SW480 (cell line): Measurements from ENCODE around the gene FTH1.
"Not testable (repeated sequence)": the region's sequence is repeated elsewhere in the genome, so short reads cannot be mapped to it uniquely, and the experiment has no call there.

Experiments
- DNase-seq: peaks from one replicate; pipeline ENCODE4 v3.0.0-alpha.2; 2016; ENCODE audit warnings: low spot score

The FTH1 gene

DNA sequence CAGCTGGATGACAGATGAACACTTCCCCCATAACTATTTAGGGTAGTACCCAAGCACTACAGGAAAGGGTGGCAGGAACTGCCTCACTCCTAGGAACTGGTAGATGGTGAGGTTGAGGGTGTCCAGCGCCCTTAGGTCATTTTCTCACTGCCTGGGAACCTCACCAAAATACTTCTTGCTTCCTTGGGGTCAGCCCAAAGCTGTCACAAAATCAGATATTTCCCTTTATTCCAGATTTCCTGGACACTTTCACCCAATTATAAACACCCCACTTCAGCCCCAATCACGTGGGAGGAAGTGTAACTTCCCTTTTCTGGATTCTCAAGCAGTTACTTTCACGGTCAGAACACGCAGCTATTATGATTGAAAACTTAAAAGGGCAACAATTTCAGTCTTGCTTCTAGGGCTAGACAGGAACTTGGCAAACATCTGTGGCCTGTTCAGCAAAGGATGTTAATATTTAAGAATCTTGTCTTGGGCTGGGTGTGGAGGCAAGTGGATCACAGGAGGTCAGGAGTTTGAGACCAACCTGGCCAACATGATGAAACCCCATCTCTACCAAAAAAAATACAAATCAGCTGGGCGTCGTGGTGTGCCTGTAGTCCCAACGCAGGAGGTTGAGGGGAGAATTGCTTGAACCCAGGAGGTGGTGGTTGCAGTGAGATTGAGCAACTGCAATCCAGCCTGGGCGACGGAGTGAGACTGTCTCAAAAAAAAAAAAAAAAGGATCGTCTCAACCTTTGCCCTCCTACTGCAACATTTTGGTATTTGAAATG lies 4.0 kb downstream of the FTH1 start:
- DNase-seq = peak; percentile 43

DNA sequence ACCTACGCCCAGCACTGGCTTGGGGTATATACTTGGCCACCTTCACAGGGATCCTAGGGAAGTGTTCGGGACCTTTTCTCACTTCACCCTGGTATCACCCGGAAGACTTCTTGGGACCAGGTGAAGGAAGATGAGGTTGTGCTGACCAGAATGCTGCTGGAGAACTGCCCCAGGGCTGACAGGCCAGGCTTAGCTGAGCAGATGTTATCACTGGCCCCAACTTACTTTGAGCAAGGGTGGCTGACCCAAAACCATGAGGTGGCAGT lies 4.5 kb downstream of the FTH1 start:
- peak; percentile 54 for DNase-seq

DNA sequence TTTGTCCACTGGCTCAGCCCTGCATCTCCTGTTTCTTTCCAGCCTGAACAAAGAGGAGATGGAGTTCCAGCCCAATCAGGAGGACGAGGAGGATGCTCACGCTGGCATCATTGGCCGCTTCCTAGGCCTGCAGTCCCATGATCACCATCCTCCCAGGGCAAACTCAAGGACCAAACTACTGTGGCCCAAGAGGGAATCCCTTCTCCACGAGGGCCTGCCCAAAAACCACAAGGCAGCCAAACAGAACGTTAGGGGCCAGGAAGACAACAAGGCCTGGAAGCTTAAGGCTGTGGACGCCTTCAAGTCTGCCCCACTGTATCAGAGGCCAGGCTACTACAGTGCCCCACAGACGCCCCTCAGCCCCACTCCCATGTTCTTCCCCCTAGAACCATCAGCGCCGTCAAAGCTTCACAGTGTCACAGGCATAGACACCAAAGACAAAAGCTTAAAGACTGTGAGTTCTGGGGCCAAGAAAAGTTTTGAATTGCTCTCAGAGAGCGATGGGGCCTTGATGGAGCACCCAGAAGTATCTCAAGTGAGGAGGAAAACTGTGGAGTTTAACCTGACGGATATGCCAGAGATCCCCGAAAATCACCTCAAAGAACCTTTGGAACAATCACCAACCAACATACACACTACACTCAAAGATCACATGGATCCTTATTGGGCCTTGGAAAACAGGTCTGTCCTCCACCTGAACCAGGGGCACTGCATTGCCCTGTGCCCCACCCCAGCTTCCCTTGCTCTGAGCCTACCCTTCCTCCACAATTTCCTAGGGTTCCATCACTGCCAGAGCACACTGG lies 5.0 kb downstream of the FTH1 start:
- peak; percentile 38 for DNase-seq

DNA sequence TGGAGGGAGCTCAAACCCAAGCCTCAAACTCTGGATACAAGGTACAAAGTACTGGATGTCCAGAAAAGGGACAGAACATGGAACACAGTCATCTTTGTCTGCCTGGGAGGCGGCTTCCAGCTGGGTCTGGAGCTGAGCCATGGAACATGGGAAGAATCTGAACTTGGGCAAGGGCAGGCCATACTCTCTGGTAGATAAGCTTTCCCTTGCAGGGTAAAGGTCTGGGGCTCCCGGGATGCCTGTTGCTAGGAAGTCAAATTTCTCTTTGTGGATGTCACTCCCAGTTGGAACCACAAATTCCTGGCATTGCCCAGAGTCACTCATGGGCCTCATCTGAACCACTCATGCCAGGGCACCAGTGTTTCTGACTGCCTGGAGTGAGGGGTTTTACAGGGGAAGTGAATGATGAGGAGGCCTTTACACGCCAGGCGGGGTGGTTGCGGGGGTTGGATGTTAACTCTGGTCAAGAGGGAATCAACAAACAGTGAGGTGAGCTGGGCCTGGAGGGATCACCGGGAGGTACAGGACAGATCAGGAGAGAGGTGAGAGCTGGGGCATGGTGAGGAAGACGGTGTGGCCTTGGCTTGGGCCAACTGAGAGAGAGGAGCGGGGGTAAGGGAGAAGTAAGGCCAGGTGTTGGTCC lies 5.7 kb downstream of the FTH1 start:
- peak; percentile 83 for DNase-seq

DNA sequence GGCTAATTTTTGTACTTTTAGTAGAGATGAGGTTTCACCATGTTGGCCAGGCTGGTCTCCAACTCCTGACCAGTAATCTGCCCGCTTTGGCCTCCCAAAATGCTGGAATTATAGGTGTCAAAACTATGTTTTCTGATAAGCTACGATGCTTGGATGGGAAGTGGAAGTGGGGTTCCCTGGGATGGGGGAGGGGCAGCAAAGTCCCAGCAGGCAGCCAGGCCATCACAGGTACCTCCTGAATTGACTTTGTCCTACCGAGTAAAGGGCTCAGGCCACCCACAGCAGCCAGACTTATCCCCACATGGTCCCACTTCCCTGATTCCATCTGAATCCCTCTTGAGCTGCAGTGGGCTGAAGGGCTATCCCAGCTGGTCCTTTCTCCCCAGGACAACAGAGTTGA lies 6.9 kb downstream of the FTH1 start:
- DNase-seq = no peak

DNA sequence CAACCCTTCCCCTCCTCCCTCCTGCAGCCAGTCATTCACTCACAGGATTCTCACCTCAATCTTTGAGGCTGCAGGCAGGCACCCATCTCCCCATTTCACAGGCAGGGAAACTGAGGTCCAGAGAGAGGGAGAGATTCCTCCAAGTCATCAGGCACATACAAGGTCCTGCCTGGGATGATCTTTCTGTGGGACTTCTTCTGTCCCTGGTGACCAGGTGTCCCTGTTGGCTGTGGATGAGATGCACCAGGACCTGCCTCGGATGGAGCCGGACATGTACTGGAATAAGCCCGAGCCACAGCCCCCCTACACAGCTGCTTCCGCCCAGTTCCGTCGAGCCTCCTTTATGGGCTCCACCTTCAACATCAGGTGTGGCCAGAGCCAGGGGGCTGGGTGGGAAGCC lies 7.8 kb downstream of the FTH1 start:
- no peak for DNase-seq

DNA sequence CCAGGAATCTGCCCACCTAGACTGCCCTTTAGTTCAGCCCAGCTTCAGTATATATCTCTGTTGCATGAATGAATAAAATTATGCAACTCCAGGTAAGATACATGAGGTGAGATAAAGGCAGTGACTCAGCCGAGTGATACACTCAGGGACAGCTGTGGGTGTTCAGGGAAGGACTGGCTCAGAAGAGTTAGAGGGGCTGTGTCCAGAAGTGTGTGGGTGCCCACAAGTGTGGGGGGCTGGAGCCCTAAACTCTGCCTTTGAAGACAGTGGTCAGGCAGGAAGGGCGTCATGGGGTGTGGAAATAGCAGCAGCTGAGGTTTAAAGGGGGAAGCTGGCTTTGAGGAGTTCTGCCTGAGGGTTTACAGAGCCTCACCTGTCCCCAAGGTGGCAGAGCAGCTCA lies 8.3 kb downstream of the FTH1 start:
- DNase-seq = peak; percentile 92

DNA sequence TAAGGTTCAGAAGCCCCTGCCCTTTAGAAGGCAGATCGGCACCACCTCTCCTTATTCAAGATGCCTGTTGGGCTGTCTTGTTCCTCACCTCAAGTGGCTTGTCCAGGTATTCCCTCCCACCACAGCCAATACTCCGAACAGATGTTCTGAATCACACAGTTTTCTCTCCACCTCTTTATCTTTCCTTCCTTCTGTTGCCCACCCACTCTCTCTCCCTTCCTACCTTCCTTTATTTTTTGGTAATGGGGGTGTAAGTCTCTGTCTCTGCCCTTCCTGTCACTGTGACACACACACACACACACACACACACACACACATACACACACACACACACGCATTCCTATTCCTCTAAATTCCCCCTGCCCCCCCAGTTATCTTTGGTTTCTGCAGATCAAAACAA lies 8.8 kb downstream of the FTH1 start:
- peak; percentile 27 for DNase-seq

DNA sequence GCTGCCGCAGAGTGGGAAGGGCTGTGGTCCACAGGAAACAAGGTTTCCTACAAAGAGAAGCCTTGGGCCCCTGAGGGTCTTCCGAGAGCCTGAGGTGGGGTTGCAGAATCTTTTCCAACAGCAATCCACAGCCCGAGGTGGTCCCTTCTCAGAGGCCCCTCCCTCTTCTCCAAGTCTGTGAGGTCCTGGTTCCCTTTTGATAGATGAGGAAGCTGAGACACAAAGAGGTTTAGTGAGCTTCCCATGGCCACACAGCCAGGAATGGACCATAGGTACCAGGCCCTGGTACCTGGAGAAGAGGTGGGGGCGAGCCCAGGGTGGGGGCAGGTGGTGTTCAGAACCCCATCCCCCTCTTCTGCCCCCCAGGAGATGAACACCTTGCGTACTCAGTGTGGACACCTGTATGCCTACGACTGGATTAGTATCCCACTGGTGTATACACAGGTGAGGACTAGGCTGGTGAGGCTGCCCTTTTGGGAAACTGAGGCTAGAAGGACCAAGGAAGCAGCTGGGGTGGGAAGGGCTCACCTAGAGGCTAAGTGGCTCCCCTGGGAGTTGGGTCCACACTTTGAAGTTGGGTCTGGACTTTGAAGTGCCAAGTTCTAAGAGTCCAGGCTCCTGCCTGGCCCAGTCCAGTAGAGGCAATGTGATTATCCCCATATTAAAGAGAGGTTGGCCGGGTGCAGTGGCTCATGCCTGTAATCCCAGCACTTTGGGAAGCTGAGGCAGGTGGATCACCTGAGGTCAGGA lies 10.2 kb downstream of the FTH1 start:
- DNase-seq = no peak

DNA sequence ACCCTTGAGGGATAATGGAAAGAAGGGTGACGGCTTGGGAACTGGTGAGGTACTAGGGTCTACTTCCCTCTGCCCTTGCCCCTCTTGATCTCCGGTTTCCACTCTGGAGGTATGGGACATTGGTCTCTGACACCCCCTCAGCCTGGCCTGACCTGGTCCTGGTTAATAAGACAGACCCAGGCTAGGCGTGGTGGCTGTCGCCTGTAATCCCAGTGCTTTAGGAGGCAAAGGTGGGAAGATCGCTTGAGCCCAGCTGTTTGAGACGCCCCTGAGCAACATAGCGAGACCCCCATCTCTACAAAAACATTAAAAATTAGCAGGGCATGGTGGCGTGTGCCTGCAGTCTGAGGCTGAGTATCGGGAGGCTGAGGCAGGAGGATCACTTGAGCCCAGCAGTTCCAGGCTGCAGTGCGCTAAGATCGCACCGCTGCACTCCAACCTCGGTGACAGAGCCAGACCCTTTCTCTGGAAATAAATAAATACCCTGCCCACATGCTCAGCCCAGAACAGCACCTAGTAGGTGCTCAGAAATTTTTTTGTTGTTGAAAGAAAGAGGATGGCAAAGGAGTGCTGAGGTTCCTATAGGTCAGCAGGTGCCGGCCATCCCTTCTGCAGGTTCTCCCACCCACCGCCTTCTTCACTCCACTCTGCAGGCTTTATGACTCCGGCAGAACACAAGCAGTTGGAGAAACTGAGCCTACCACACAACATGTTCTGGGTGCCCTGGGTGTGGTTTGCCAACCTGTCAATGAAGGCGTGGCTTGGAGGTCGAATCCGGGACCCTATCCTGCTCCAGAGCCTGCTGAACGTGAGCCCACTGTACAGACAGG lies 11.0 kb downstream of the FTH1 start:
- DNase-seq = no peak

DNA sequence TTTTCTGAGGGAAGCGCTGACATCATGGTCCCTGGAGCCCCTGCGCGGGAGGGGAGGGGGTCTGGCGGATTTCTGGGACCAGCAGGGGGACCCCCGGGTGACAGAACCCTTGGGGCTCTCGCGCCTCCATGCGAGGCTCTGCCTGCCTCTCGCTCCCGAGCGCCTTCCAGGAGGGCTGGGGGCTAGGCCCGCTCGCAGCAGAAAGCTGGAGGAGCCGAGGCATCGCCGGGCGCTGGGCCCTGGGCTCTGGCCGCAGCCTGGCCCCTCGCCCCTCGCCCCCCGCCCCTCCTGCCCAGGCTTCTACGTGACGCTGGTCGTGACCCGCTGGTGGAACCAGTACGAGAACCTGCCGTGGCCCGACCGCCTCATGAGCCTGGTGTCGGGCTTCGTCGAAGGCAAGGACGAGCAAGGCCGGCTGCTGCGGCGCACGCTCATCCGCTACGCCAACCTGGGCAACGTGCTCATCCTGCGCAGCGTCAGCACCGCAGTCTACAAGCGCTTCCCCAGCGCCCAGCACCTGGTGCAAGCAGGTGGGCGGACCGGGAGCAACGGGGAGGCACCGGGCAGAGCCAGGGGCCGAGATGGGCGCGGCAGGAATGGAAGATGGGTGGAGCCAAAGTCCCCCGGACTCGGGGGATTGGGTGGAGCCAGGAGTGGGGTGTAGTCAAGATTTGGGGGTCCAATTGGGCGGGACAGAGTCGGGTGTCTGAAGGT lies 11.9 kb downstream of the FTH1 start:
- DNase-seq = no peak

DNA sequence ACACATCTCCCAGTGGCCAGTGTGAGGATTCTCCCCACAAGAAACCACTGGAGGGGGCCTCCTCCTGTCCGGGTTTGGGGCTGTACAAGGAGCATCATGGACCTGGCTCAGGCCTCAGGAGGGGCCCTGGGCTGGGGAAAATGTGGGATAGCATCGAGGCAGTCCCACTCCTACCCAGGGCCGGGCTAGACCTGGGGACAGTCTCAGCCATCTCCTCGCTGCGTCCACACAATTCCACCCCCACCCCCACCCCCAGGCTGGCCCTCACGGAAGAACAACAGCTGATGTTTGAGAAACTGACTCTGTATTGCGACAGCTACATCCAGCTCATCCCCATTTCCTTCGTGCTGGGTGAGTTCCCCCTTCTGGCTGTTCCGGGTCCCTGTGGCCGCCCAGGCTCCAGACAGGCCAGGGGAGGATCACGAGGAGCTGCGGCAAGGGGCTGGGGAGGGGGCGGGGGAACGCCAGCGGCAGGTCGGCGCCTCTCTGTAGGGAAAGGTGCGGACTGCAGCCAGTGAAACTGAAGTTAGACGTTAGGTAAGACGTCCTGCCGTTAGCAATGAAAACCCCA lies 12.5 kb downstream of the FTH1 start:
- DNase-seq = no peak

DNA sequence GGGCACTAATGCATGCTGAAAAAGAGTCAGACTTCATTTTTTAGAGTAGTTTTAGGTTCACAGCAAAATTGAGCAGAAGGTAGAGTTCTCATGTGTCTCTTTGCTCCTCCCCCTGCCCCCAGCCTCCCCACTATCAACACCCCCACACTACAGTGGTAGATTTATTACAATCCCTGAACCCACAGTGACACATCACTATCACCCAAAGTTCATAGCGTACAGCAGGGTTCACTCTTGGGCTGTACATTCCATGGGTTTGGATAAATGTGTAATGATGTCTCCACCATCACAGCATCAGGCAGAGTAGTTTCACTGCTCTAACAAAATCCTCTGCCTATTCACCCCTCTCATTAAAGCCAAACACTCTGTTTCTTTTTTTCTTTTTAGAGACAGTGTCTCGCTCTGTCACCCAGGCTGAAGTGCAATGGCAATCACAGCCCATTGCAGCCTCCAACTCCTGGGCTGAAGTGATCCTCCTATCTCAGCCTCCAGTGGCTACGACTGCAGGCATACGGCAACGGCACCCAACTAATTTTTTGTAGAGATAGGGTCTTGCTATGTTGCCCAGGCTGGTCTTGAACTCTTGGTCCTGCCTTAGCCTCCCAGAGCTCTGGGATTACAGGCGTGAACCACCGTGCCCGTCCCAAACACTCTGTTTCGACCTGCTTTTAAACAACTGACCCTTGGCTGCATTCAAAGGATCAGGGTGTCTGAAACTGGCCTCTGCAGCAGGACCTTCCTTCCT lies 13.2 kb downstream of the FTH1 start:
- peak; percentile 39 for DNase-seq

DNA sequence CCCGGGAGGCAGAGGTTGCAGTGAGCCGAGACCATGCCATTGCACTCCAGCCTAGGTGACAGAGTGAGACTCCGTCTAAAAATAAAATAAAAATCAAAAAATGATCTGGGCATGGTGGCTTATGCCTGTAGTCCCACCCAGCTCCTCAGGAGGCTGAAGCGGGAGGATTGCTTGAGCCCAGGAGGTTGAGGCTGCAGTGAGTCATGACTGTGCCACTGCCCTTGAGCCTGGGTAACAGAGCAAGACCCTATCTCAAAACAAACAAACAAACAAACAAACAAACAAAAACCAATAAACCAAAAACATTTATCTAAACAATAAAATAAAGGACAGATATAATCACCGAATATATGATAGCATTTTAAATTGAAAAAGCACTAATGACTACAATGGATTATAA lies 13.8 kb downstream of the FTH1 start:
- DNase-seq = not testable (repeated sequence)

DNA sequence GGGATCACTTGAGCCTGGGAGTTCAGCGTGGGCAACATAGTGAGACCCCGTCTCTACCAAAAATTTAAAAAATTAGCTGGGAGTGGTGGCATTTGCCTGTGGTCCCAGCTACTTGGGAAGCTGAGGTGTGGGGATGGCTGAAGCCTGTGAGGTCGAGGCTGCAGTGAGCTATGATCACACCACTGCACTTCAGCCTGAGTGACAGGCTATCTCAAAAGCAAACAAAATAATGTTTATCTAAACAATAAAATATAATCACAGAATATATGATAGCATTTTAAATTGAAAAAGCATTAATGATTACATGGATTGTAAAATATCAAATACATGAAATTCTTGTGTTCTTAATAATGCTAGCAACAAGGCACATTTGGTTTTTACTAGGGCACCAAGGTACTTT lies 14.6 kb downstream of the FTH1 start:
- DNase-seq = no peak

DNA sequence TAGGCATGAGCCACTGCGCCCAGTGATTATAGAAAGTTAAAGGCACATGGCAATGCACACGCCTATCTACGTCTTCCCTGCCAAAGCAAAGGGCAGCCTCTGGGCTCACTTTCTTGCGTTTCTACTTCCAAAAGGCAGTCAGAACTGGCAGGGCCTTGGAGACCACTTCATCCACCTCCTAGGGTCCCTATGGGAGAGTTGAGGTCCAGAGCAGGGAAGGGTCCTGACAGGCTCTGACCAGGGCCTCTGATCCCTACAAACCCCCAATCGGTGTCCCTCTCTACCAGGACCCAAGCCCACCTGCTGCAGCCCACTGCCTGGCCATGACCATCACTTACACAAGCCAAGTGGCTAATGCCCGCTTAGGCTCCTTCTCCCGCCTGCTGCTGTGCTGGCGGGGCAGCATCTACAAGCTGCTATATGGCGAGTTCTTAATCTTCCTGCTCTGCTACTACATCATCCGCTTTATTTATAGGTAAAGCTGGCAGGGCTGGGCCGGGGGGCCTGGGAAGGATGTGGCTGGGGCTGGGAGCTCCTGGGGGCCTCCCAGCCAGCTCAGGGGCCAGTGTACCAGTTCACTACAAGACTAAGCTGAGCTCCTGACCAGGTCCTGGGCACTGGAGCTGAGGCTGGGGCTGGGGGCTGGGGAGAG lies 15.8 kb downstream of the FTH1 start:
- no peak for DNase-seq

DNA sequence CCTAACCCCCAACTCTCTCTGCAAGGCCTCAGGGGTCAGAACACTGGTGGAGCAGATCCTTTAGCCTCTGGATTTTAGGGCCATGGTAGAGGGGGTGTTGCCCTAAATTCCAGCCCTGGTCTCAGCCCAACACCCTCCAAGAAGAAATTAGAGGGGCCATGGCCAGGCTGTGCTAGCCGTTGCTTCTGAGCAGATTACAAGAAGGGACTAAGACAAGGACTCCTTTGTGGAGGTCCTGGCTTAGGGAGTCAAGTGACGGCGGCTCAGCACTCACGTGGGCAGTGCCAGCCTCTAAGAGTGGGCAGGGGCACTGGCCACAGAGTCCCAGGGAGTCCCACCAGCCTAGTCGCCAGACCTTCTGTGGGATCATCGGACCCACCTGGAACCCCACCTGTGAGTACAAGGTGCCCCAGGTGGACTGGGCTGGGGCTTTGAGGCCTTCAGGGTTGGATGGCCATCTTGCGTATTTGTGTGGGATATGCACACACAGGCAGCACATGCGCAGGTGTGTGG lies 17.3 kb downstream of the FTH1 start, which contains the start of gene BEST1:
Gene BEST1, plus strand, starts transcription at position 317 of the 513 bp plus-strand sequence. CDS start 1,456 bp downstream, outside the sequence.
- DNase-seq = no peak

DNA sequence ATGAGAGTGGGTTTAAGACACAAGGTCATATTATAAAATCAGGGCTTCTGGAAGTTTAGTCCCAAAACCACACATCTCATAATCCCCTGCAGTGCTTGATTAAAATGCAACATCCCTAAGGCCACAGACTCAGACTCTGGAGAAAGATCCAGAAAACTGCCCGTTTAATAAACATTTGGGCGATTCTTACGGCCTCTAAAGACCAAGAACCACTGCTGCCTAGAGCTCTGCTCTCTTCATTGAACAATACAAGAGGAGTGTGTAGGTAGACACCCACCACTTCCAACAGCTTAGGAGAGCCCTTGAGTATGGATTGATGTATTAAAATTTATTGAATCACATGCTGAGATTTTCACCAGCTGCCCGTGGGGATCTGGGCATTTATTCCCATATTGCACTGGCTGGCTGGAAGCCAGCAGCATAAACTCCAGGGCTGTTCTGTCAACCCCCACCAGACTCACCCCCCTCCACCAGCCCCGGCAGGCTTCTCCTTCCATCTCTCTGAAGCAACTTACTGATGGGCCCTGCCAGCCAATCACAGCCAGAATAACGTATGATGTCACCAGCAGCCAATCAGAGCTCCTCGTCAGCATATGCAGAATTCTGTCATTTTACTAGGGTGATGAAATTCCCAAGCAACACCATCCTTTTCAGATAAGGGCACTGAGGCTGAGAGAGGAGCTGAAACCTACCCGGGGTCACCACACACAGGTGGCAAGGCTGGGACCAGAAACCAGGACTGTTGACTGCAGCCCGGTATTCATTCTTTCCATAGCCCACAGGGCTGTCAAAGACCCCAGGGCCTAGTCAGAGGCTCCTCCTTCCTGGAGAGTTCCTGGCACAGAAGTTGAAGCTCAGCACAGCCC lies 18.0 kb downstream of the FTH1 start:
- peak; percentile 98 for DNase-seq
